DMS114 treated with DMSO at 0.1 percent for 48 hours (cell line): ENCODE results near the gene EPDR1.
A peak's percentile ranks its signal among the peaks of the same experiment; 100 is the strongest.

Source experiments
- DNase-seq: peaks from one replicate; lab custom pipeline; 2025; ENCODE audit not compliant: unreplicated experiment; lab: John Stamatoyannopoulos, UW

EPDR1 gene

DNA sequence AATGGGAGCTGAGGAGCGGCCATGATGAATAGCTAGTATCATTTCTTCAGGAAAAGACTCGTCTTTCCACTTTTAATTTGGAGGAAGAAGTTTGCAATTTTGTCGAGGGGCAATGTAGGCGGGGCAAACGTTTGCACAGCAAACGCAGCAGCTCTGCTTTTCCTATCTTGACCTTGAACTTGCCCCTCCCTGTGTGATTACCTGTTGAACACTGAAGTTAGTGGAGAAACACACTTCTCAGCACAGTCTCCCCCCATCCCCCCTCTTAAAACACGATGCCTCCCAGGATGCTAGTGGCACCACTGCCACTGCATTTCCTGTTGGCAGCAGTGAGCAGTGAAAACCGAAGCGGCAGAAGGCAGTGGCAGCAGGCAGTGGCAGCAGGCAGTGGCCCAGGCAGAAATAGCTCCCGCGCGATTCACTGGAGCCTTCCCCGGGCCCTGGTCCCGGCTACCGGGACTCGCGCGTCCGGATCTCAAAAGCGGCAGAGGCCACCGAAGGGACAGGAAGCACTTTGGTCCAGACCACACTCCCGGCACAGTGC lies at the start of gene EPDR1:
Gene EPDR1, plus strand, starts transcription at position 336 of the 544 bp plus-strand sequence. CDS start 300 bp downstream, outside the sequence.
- peak; percentile 68 for DNase-seq

DNA sequence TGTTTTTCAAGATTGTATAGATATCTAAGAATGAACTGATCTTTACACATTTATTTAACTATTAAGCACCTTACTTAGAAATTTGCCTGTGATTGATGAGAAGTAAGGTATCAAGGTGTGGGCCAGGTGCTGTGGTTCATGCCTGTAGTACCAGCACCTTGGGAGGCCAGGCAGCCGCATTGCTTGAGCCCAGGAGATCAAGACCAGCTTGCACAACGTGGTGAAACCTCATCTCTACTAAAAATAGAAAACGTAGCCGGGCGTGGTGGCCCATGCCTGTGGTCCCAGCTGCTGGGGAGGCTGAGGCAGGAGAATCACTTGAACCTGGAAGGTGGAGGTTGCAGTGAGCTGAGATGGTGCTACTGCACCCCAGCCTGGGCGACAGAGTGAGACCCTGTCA lies 38.4 kb upstream of the EPDR1 start:
- DNase-seq = no peak

DNA sequence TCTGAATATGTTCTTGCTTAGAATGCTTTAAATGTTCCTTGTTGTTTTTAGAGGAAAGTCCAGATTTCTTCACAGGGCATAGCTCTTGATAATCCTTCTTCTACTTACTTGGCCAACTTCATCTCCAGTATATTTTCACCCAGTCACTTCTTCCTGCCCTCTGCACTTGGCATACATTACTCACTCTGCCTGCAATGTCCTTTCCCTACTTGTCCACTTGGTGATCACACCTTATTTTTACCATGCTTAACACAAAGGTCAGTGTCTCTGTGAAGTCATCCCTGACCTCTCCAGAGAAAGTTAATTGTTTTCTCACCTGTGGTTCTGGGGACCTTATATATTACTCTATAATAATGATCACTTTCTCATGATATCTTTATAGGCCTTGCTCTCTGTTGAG lies 27.1 kb upstream of the EPDR1 start:
- no peak for DNase-seq

DNA sequence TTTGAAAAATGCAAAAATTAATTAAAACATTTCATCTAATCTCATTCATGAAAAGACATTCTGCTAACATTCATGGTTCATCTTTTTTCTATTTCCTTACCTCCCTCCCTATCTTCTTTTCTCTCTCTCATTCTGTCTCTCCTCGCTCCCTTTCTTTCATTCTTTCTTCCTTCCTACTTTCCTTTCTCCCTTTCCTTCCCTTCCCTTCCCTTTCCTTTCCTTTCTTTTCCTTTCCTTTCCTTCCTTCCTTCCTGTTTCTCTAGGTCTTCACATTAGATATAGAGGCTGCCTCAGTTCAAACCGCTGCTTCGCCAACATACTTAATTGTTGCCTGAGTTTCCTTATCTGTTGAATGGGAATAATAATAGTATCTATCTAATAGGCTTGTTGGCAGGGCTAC lies 25.8 kb upstream of the EPDR1 start:
- DNase-seq = no peak

DNA sequence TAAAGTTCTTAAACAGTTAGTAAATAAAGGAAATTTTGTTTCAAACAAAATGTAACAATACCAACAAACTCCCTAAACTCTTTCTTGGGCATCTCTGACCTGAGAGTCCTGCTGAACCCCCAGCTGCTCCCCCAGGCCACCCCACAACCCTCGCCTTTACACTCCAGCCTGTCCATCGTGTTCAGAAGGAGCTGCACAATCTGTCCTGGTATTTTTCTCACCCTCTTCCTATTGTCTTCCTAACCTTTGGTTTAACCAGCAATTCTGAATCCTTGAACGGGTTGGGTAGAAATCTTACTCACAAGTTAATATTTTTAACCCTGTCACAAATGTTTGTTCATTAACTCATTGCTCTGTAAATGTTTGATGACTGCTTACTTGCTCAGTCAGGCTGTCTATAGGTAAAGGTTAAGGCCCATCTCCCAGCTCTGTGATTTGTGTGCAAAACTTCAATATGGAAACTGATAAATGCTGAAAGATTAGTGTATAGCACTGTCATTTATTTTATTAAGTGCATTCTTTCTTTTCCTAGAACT lies 20.7 kb upstream of the EPDR1 start:
- no peak for DNase-seq

DNA sequence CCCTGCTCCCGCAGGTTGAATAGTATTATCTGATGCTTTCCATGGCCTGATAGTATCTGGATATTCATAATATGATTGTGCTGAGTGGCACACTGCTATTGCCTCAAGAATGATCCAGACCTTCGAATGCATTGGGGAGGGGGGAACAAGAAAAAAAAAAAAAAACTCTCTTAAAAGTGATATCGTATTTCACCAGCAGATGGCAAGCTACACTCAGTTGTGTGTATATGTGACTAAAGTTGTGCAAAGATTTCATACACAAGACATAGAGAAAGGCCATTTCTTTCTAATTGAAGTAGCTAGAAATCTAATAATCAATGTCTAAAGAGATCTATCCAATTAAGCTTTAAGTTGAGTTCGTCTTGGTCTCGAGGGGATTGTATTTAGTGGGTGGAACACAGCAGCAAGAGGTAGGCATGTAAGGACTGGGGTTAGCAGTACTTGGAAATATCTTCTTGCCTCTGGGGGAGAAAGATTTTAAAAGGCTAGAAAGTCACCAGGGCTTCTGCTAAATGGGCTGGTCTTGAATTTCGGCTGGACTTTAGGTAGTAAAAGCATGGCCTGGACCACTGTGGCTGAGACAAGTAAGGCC lies 19.1 kb upstream of the EPDR1 start:
- peak; percentile 62 for DNase-seq

DNA sequence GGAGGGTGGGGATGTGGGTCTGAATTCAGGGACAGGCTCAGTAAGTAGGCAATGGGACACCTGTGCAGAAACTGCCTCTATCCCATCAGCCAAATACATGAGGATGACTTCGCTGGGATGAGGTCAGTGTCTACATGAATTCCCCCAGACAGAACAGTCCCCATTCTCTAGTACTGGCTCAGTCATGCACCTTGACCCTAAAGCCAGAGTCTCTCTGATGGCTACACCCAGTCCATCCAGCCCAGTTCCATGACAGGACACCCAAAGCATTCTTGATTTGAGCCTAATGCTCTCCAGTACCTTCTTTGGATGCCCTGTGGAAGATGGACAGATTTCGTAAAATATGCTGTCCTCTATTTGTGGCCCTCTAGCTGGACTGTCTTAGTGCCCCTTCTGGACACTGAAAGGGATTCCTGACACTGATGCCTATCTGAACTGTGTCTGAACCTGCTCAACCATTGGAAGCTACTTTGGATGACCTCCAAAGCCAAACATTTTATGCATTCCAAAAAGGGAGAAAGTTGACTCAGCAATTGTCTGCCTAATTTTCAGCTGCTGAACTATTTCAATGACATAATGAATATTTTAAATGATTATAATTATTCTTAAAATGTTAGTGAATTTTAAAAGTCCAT lies 18.4 kb upstream of the EPDR1 start:
- no peak for DNase-seq

DNA sequence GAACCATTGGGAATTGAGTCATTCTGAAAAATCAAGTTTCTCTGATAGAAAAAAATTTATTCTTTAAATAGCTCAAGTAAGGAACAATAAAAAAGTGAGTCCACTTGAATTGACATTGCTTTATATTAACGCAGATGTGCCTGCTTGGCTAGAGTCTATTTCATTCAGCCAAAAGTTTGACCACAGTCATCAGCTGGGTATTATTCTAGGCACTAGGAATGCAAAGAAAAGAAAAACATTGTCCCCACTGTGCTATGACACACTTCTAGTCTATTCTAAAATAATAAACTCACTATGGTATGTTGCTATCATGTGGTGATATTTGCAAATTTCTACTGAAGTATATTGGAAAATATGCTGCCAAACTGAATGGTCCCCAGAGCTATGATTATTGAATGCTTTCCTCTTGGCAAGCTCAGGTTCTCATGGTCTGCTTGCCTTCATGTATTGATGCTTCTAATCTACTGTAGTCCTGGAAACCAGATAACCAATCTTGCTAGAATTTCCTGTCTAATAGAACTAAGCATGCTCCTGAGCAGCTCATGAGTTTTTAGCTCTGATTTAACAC lies 12.1 kb upstream of the EPDR1 start:
- DNase-seq = no peak

DNA sequence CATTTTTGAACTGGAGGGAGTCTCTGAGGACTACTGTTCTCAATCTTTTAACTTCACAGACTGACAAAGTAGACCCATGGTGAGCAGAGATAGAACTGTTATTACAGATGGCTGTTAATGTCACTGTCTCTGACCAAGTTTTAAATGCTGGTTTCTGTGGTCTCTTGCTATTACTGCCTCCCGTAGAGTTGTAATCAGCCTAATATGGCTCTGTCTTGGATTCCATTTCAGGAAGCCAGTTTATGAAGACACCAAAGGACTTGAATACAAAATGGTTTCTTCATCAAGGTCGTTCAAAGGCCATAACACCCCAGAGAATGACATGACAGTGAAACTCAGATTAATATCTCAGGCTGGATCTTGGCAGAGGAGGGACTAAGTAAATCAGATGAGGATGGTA lies 7.7 kb upstream of the EPDR1 start:
- DNase-seq = no peak

DNA sequence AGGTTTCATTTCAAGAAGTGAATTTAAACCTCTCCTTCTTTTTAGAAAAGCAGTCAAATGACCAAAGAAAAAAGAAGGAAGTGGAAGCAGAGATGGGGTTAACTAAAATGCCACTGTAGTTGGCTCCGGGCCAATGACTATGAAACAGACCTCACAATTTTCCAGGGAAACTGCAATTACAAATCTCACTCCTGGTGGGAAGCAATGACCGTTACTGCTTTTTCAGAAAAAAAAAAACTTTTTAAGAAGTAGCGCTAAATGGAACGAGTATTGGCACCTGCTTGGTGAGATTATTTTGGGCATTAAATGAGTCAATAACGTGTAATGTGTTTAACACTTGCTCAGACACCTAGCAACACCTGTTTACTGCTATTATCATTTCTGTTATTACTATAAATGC lies 5.0 kb upstream of the EPDR1 start:
- no peak for DNase-seq

DNA sequence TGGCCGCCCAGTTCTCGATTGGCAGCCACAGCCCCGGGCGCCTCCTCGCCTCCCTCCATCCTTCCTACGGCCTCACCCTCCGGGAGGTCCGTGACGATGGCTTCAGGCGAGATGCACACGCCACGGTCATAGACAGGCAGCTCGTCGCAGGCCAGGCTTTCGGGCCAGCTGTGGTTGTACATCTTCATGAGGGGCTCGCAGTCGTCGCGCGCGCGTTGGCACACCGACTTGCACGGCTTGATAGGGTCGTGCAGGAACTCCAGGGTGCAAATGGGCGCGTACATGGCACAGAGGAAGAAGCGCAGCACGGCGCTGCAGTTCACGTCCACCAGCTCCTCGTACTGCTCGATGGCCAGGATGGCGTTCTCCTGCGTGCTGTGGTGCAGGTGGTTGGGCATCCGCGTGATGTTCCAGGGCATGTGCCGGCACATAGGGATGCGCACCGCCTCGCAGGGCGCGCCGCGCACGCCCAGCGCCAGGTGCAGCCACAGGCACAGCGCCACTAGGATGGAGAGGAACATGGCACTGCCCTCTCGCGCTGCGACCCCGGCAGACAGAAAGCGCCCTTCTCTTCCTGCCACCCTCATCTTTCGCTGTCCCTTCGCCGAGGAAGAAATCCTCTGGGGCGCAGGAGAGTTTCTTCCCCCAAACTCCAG lies 4.3 kb upstream of the EPDR1 start:
- no peak for DNase-seq

DNA sequence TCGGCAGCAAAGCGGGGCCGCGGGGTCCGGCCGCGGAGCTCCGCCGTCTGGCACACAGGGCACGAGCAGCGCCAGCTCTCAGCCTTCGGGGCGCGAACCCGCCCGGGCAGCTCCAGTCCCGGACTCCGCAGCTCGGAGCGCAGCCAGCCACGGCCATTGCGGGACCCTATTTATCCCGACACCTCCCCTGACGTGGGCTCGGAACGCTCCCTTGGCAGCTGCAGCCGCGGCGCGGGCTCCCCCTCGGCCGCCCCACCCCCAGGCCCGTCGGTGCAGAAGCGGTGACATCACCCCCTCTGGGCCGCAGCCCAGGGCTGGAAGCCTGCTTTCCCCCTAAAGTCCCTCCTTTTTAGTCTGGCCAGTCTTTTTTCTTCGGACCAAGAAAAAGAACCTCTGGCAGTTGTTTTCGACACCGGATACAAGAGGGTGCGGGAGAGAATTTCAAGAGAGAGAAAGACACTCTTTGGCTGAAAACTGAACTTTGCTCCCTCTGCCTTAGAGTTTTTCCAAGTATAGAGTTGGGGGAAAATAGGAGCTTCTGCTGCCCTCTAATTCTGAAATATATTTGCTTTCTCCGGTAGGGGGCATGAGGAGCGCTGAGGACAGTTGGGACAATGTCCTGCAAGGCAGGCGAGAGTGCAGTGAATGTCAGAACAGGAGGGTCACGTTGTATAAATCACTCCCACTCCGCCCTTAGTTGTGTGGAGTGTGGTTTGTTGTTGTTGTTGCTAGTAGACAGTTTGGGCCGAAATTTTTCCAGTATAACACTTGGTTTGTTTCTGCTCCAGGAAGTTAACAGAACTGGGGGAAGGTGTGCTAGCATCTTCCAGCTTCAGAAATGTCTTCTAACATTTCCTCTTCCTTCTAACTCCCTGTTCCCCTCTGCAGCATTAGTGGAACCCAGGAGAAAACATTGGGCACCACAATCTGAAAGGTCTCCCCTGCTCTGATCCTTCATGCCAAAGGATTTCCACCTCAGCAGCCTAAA lies 3.5 kb upstream of the EPDR1 start, which contains the start of gene SFRP4:
Gene SFRP4, minus strand, starts transcription at position 145 of the 988 bp plus-strand sequence. CDS start 280 bp downstream, outside the sequence.
- DNase-seq = peak; percentile 65

DNA sequence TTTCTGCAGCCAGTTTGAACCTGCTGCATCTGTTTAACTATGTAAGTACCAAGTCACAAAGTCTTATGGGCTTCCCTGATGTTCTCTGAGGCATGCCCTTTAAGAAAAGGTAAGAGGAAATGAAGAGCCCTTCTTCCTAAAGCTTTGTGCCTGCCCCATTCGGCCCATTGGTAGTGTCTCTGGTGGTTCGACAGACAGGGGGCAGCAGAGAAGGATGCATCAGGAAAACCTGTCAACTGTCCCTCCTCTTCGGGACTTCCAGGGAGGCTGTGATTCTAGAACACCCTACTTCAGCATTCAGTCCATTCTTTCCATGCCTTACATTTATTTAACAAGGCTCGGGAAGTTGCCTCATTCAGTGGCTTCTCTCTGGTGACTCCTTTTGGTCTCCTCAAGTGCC lies 1.9 kb upstream of the EPDR1 start:
- no peak for DNase-seq

DNA sequence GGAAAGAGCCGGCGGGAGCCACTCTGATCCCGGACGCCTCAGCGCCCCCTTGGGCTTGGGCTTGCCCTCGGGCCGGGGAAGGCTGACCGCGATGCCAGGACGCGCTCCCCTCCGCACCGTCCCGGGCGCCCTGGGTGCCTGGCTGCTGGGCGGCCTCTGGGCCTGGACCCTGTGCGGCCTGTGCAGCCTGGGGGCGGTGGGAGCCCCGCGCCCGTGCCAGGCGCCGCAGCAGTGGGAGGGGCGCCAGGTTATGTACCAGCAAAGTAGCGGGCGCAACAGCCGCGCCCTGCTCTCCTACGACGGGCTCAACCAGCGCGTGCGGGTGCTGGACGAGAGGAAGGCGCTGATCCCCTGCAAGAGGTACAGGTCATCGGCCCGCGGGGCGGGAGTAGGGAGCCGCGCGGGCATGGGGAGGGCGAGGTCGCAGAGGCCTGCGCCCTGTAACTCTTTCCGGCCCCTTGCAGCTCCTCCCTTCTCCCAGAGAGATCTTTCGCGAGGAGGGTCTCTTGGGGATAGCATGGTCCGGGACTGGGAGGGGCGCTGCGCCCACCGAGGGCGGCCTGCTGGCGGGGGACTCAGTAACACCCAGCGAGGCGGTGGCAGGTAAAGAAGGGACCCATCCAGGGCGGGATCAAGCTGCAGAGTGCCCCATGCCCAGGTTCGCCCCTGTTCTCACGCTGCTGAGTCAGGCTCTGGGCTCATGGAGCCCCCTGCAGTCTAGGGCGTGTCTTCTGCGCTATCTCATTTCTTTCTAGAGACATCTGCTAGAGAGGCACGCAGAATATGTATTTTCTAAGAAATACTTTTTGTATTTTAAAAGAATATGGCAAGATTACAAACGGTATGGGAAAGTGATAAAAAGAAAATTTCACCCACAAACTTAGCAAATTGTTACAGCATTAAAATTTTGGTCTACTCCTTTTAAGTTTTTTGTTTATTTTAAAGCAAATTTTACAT lies 687 bp downstream of the EPDR1 start:
- peak; percentile 42 for DNase-seq

DNA sequence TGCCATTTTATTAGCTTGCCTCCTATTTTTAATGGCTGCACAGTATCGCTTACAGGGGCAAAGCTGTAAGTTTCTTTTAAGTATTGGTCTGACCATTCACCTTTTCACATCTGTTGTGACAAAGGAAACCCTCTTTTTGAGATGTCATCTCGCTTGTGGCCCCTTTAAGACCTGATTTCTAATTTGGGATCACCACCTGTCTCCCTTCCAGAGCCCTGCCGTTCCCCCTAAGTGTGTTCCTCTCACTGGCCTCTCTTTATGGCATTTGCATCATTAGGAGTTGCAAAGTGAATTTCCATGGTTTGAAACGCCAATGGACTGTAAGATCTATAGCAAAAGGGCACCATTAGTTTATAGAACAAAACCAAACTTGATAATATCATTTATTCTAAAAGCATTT lies 1.4 kb downstream of the EPDR1 start:
- no peak for DNase-seq

DNA sequence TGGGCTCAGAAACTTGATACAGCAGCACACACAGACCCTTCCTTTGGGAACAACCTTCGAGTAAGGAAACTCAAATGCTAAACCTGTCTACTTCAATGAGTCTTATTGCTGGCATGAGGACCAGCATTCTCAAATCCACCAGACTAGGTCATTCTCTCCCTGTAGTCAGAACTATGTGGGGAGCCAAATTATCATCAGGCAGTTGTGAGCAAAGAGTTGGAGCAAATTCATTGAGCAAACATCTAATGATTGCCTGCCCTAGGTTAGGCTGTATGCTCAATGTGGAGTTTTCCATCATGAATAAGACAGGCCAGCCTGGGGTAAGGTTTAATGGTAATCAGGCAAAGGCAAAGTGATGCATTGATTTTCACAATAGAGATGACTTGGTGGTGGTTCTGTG lies 3.6 kb downstream of the EPDR1 start:
- DNase-seq = no peak

DNA sequence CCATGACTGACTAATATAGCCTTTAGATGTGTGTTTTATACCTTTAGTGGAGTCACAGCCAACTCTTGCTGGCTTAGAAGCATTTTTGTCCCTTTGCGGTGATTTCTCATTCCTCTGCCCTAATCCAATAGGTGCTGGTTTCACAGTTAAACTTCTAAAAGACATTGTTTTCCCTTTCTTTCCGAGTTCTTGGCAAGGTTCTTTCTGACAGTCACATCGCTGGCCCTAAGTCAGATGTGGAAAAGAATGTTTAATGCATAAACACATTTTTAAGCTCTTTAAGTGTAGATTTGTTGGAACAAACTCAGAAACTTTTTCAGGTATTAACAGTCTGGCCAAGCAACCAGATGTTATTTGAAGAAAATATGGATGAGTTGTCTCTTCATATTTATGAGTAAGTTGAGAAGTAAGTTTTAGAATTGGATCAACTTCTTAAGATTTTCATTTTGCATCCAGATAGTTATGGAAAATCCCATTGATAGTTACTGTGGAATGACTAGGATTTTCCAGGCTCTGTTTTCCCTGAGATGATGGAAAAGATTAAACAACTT lies 4.1 kb downstream of the EPDR1 start:
- DNase-seq = no peak

DNA sequence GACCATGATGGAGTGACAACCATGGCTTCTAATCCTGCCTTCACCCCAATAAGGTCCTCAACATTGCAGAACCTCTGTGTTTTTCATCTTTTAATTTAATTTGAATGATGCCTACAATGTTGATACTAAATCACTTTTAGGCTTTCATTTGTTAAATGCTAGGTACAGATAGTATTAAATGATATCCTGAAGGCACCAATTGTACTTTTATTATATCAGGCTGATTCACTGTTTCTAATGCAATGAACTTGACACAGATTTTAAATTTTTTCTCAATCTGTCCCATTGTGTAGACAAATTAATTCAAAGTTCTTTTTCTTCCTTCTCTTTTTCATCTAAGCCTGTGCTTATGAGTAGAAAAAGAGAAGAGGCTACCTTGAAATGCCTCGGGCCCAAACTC lies 5.2 kb downstream of the EPDR1 start:
- DNase-seq = no peak
